ENCODE measurements around the gene SLC6A6.

The SLC6A6 gene

DNA sequence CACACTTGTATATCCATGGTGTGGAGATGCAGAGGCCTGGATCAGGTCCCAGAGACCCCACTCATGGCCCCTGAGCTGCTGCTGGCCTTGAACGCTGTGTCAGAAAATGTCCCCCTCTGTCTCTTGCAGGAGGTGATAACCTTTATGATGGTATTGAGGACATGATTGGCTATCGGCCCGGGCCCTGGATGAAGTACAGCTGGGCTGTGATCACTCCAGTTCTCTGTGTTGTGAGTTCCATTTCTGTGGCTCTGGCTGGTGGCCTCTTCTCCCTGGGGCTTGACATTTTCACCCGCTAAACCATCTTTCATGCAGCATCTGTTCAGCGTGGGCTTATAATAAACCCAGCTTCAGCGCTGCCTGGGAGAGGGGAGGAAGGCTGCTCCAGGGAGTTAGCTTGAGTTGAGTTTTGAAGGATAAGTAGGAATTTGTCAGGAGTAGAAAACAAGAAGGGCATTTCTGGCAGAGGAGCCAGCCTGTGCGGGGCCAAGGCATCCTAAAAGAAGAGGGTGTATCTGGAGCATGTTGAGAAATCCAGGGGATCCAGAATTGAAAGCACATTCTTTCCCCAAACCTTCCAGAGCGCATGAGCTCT lies 76.6 kb downstream of the SLC6A6 start:
- Histone ChIP-seq H3K9me3 (ENCODE audit: insufficient read depth, low read length) (no peaks in the 10 kb centered on the region), H3K4me2 (ENCODE audit: low read depth, low read length, poor library complexity, severe bottlenecking) (no peak overlapping the region), H3K27ac (ENCODE audit: low read depth, low read length) (no peak overlapping the region), H3K9ac (ENCODE audit: low read length) (no peak overlapping the region), H4K20me1 (ENCODE audit: low read depth, low read length) (no peaks in the 10 kb centered on the region), H3K36me3 (ENCODE audit: low read length) (no peaks in the 10 kb centered on the region), H2AFZ (ENCODE audit: low read depth, low read length, severe bottlenecking) (no peak overlapping the region), H3K79me2 (ENCODE audit: insufficient read depth, low read length) (no peaks in the 10 kb centered on the region), H3K27me3 (ENCODE audit: low read length) (no peaks in the 10 kb centered on the region), H3K4me3 (ENCODE audit: insufficient read depth, low read length, poor library complexity, severe bottlenecking) (no peak overlapping the region), H3K9me2 (replicated peaks; ENCODE audit: insufficient read depth, low read length) (no peaks in the 10 kb centered on the region), H3F3A (ENCODE audit: insufficient read depth) (no peaks in the 10 kb centered on the region)
- TF ChIP-seq, protein P1, sequence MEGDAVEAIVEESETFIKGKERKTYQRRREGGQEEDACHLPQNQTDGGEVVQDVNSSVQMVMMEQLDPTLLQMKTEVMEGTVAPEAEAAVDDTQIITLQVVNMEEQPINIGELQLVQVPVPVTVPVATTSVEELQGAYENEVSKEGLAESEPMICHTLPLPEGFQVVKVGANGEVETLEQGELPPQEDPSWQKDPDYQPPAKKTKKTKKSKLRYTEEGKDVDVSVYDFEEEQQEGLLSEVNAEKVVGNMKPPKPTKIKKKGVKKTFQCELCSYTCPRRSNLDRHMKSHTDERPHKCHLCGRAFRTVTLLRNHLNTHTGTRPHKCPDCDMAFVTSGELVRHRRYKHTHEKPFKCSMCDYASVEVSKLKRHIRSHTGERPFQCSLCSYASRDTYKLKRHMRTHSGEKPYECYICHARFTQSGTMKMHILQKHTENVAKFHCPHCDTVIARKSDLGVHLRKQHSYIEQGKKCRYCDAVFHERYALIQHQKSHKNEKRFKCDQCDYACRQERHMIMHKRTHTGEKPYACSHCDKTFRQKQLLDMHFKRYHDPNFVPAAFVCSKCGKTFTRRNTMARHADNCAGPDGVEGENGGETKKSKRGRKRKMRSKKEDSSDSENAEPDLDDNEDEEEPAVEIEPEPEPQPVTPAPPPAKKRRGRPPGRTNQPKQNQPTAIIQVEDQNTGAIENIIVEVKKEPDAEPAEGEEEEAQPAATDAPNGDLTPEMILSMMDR (IDR thresholded peaks at IDR 0.05; ENCODE audit: insufficient read depth, low read length, poor library complexity, severe bottlenecking): no peak
- no peak for TF ChIP-seq EZH2phosphoT487 (conservative IDR thresholded peaks at IDR 0.05; ENCODE audit: low read length)

DNA sequence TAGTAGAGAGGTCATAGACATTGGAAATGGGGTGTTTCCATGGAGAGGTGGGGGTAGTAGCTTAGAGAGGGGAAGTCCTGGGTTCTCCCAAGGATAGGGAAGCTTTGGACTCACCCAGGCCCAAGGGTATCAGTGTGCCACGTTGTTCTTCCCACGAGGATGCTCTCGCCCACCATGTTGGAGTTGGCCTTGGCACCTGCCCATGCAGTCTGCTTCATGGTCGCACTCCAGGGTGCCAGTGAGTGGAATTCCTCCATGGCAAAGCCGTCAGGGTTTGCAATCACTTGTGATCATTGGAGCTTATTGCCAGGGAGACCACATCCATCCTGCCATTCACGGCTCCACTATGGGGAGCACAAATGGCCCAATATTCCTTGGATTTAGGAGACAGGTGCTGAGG lies 77.2 kb downstream of the SLC6A6 start:
- H3K9ac ChIP-seq (ENCODE audit: low read length): no peak overlapping the region
- no peaks in the 10 kb centered on the region for H3F3A ChIP-seq (ENCODE audit: insufficient read depth)
- H4K20me1 ChIP-seq (ENCODE audit: low read depth, low read length): no peaks in the 10 kb centered on the region
- no peaks in the 10 kb centered on the region for H3K9me2 ChIP-seq (replicated peaks; ENCODE audit: insufficient read depth, low read length)
- H3K27ac ChIP-seq (ENCODE audit: low read depth, low read length): no peak overlapping the region
- H3K79me2 ChIP-seq (ENCODE audit: insufficient read depth, low read length): no peaks in the 10 kb centered on the region
- no peak overlapping the region for H2AFZ ChIP-seq (ENCODE audit: low read depth, low read length, severe bottlenecking)
- H3K4me3 ChIP-seq (ENCODE audit: insufficient read depth, low read length, poor library complexity, severe bottlenecking): no peak overlapping the region
- H3K36me3 ChIP-seq (ENCODE audit: low read length): no peaks in the 10 kb centered on the region
- H3K27me3 ChIP-seq (ENCODE audit: low read length): no peaks in the 10 kb centered on the region
- no peak overlapping the region for H3K4me2 ChIP-seq (ENCODE audit: low read depth, low read length, poor library complexity, severe bottlenecking)
- H3K9me3 ChIP-seq (ENCODE audit: insufficient read depth, low read length): no peaks in the 10 kb centered on the region
- TF ChIP-seq, protein P1 (IDR thresholded peaks at IDR 0.05; ENCODE audit: insufficient read depth, low read length, poor library complexity, severe bottlenecking): no peak
- no peak for TF ChIP-seq EZH2phosphoT487 (conservative IDR thresholded peaks at IDR 0.05; ENCODE audit: low read length)

DNA sequence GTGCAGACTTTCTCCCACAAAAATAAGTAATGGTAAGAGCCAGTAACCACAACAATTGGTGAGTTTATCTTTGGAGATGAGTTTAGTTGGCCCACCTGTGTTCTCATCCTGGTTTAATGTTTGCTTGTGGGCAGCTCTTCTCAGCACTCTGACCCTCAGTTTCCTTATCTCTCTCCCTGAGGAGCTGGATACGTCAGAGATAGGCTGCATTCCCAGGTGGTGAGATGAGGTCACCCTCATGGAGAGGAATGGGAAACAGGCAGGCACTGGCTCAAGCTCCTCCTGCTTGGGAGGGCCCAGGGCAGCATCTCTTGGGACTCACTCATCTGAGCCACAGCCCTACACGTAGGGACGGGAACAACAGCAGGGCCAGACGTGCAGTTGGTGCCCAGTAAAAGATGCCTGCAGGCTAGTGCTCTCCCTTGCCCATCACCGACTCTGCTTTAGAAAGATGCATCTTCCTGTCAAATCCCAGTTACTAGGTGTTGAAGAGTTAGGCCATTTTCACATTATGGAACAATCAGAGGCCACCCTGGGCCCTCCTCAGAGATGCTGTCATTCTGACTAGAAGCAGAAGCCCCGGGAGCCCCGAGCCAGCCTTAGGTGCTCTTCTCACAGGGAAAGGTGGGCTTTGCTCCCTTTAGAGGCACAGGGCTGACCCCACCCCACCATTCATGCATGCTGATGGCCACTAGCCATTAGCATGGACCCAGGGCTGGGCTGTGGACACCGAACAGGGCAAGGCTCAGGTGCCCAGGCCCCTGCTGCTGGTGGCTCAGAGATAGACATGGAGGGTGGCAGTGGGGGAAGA lies 78.0 kb downstream of the SLC6A6 start:
- no peak overlapping the region for H2AFZ ChIP-seq (ENCODE audit: low read depth, low read length, severe bottlenecking)
- no peak overlapping the region for H3K4me3 ChIP-seq (ENCODE audit: insufficient read depth, low read length, poor library complexity, severe bottlenecking)
- no peaks in the 10 kb centered on the region for H4K20me1 ChIP-seq (ENCODE audit: low read depth, low read length)
- no peaks in the 10 kb centered on the region for H3K9me3 ChIP-seq (ENCODE audit: insufficient read depth, low read length)
- no peaks in the 10 kb centered on the region for H3F3A ChIP-seq (ENCODE audit: insufficient read depth)
- H3K79me2 ChIP-seq (ENCODE audit: insufficient read depth, low read length): no peaks in the 10 kb centered on the region
- no peak overlapping the region for H3K9ac ChIP-seq (ENCODE audit: low read length)
- no peak overlapping the region for H3K4me2 ChIP-seq (ENCODE audit: low read depth, low read length, poor library complexity, severe bottlenecking)
- TF ChIP-seq, protein P1 (IDR thresholded peaks at IDR 0.05; ENCODE audit: insufficient read depth, low read length, poor library complexity, severe bottlenecking): no peak
- no peak for TF ChIP-seq EZH2phosphoT487 (conservative IDR thresholded peaks at IDR 0.05; ENCODE audit: low read length)
- H3K9me2 ChIP-seq (replicated peaks; ENCODE audit: insufficient read depth, low read length): no peaks in the 10 kb centered on the region
- H3K27me3 ChIP-seq (ENCODE audit: low read length): no peaks in the 10 kb centered on the region
- H3K36me3 ChIP-seq (ENCODE audit: low read length): no peaks in the 10 kb centered on the region
- H3K27ac ChIP-seq (ENCODE audit: low read depth, low read length): no peak overlapping the region

All from SU-DHL-6 (cell line).